RWPE2 (cell line): Measurements from ENCODE around the gene PER2.

Experiments
- ATAC-seq: fragments of 200-7000 bp; cut with Tn5 transposase; 3 replicates; pipeline ENCODE4 v1.9.1; 2021; ENCODE audit warnings: low read depth
- DNase-seq: peaks from one replicate; pipeline ENCODE4 v3.0.0-alpha.2; 2020; ENCODE audit warnings: low spot score
- H3K27ac ChIP-seq: fragments of 450-650 bp; 2 replicates; pipeline ENCODE4 v1.5.1; 2017; ENCODE audit warnings: mild to moderate bottlenecking; ENCODE audit not compliant: poor library complexity, severe bottlenecking
- H3K27me3 ChIP-seq: fragments of 250-450 bp; sonication (Bioruptor Pico); 2 replicates; pipeline ENCODE4 v1.5.1; 2021; ENCODE audit warnings: mild to moderate bottlenecking, moderate library complexity; ENCODE audit not compliant: insufficient read depth, poor library complexity, severe bottlenecking
- H3K36me3 ChIP-seq: fragments of 250-450 bp; sonication (Bioruptor Pico); 2 replicates; pipeline ENCODE4 v1.5.1; 2020; ENCODE audit warnings: low read depth, mild to moderate bottlenecking, moderate library complexity
- H3K4me1 ChIP-seq: fragments of 250-450 bp; sonication (Bioruptor Pico); 2 replicates; pipeline ENCODE4 v1.5.1; 2021; ENCODE audit warnings: mild to moderate bottlenecking, moderate library complexity; ENCODE audit not compliant: insufficient read depth, poor library complexity, severe bottlenecking
- H3K4me3 ChIP-seq: fragments of 250-450 bp; sonication (Bioruptor Pico); 2 replicates; pipeline ENCODE4 v1.5.1; 2021; ENCODE audit warnings: mild to moderate bottlenecking, moderate library complexity; ENCODE audit not compliant: severe bottlenecking
- H3K9me3 ChIP-seq: fragments of 250-450 bp; sonication (Bioruptor Pico); 2 replicates; pipeline ENCODE4 v1.5.1; 2021; ENCODE audit warnings: mild to moderate bottlenecking, moderate library complexity; ENCODE audit not compliant: severe bottlenecking
- TF ChIP-seq, protein P1 (sequence below): fragments of 450-650 bp; IDR thresholded peaks from one replicate; pipeline ENCODE4 v1.5.1; 2017; ENCODE audit warnings: mild to moderate bottlenecking, moderate library complexity; ENCODE audit not compliant: poor library complexity, severe bottlenecking

The PER2 gene

DNA sequence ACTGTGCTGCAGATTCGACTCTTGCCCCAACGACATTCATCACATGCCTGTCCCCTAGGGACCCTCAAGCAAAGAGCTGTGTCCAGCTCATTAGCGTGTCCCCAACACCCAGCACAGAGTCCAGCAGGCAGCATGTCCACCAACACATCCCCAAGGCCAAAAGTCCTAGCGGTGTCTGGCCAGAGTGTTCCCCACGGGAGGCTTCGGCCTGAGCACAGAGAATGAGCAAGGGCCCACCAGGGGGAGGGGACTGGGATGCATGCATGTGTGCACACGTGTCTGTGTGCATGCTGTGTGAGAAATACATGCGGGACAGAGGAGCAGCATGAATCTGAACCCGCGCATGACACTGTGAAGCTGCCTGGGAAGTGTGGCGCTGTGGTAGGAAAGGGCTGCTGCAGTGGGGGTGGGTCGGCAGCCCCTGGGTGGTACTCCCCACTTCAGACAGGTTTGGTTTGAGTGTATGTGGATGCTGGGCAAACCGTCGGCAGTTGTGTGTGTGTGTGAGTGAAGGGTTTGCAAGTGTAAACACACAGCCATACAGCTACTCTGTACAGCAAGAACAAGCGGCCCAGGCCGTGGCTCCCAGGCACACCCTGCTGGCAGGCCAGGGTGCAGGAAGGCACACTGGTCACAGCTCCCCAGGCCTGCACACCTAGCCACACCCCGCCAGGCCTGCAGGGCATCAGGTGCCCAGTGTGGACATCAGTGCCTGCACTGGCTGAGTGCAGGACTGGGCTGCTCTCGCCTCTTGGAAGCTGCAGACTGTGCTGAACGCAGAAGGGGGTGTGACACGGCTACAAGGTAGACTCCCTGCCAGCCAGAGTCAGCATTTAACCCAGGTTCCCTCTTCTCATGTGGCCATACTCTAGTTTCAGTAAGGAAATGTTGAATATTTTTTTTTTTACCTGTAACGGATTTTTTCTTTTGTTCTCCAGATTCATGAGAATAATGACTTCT lies 29.1 kb downstream of the PER2 start:
- H3K27me3 ChIP-seq, result no peaks in the 10 kb centered on the region
- H3K9me3 ChIP-seq, result no peaks in the 10 kb centered on the region
- H3K4me1 ChIP-seq, result no peaks in the 10 kb centered on the region
- peaks cover 57% of the 10 kb centered on the region for H3K36me3 ChIP-seq
- no peak overlapping the region for H3K27ac ChIP-seq
- TF ChIP-seq, protein P1, sequence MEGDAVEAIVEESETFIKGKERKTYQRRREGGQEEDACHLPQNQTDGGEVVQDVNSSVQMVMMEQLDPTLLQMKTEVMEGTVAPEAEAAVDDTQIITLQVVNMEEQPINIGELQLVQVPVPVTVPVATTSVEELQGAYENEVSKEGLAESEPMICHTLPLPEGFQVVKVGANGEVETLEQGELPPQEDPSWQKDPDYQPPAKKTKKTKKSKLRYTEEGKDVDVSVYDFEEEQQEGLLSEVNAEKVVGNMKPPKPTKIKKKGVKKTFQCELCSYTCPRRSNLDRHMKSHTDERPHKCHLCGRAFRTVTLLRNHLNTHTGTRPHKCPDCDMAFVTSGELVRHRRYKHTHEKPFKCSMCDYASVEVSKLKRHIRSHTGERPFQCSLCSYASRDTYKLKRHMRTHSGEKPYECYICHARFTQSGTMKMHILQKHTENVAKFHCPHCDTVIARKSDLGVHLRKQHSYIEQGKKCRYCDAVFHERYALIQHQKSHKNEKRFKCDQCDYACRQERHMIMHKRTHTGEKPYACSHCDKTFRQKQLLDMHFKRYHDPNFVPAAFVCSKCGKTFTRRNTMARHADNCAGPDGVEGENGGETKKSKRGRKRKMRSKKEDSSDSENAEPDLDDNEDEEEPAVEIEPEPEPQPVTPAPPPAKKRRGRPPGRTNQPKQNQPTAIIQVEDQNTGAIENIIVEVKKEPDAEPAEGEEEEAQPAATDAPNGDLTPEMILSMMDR, result peak; percentile 9
- DNase-seq (no peak), ATAC-seq (peak; percentile 30; the same call in 1 of the 3 replicates)
- no peak overlapping the region for H3K4me3 ChIP-seq

DNA sequence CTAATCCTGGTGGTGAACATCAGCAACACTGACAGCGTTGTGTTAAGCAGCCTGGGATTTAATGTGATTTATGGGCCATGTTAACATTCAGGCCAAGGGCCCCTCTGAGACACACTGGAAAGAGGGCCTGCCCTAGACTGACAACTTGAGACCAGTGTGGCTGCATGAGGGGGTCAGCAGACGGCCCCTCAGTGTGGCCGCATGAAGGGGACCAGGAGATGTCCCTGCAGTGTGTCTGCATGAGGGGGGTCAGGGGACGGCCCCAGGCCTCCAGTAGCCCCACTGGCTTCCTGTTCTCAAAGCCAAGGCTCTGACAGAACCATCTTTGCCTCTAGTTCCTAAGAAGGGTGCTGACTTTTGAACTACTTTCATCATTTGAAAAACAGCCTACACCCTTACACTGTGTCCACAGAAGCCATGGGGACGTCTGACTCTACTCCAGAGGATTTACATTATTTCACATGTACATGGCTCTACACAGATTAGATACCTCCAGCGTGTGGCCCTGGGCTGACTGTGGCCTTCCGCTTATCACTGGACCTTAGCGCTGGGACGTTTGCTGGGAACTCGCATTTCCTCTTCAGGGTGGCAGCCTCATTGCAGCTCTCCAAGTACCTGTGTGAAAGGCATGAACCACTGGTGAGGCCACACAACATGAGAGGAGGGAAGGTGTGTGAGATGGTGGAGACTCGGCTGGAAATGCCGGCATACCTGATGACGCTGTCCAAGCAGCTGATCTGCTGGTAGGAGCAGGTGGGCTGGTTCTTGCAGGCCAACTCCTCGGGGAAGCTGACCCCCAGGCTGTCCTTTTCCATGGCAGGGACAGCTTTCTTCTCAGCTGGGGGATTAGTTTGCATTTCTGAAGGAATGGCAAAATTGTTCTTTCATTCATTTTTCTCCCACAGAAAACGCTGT lies 30.4 kb downstream of the PER2 start:
- no peak for DNase-seq
- H3K36me3 ChIP-seq, result peaks cover 64% of the 10 kb centered on the region
- no peak overlapping the region for H3K27ac ChIP-seq
- no peak overlapping the region for H3K4me3 ChIP-seq
- no peaks in the 10 kb centered on the region for H3K4me1 ChIP-seq
- H3K27me3 ChIP-seq, result no peaks in the 10 kb centered on the region
- TF ChIP-seq, protein P1, result no peak
- ATAC-seq, result no peak
- H3K9me3 ChIP-seq, result no peaks in the 10 kb centered on the region

DNA sequence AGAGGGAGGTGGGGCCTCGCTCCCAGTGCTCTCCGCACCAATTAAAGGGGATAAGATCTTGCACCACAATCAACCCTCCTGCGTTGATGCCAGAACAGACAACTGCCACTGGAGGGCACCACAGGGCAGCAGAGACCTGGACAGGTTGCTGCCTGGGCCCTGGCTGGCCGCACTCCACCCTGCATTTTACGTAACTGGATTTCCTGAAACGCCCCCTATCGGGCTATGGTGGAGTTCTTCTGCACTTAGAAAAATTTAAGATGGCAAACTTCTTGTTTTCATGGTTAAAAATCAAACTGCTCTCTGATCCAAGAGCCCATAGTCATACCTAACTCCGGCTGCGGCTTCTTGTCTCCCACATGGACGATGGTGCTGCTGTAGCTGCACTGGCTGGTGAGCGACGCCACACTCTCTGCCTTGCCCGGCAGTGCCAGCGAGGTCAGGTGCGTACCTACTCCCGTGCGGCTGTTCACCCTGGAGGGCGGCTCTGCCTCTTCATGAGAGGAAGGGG lies 31.8 kb downstream of the PER2 start:
- peak; percentile 88 for DNase-seq
- H3K36me3 ChIP-seq, result peaks cover 66% of the 10 kb centered on the region
- no peak overlapping the region for H3K27ac ChIP-seq
- H3K4me1 ChIP-seq, result no peaks in the 10 kb centered on the region
- H3K27me3 ChIP-seq, result no peaks in the 10 kb centered on the region
- ATAC-seq, result peak; percentile 87
- no peaks in the 10 kb centered on the region for H3K9me3 ChIP-seq
- no peak overlapping the region for H3K4me3 ChIP-seq
- TF ChIP-seq, protein P1, result peak; percentile 95

DNA sequence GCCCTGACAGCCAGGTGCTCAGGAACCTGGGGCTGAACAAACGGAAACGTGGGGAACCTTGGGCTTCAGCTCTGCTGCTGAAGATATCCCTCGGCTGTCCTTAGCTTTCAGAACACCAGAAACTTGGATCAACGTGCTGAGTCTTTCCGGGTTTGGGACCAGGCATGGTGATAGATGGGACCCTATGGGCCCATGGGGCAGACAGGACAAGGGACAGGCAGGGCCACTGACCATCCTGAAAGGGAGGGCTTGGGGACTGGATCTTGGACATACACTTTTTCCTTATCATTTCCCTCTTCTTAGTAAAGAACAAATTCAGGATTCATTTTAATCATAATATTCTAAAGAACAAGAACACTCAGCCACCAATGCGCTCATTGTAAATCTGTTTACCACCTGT lies 32.3 kb downstream of the PER2 start:
- DNase-seq, result no peak
- TF ChIP-seq, protein P1, result no peak
- Histone ChIP-seq H3K27me3 (no peaks in the 10 kb centered on the region), H3K4me3 (no peak overlapping the region), H3K4me1 (no peaks in the 10 kb centered on the region), H3K27ac (no peak overlapping the region), H3K9me3 (no peaks in the 10 kb centered on the region), H3K36me3 (peaks cover 62% of the 10 kb centered on the region)
- ATAC-seq, result no peak
